GM12875 (cell line): Measurements from ENCODE around the gene LRP3.

ENCODE experiments used
- H3K4me3 ChIP-seq: one replicate; pipeline ENCODE4 v1.5.1; 2011; ENCODE audit warnings: low read depth, low read length, control low read depth
- CTCF ChIP-seq: IDR thresholded peaks from 2 replicates; pipeline ENCODE4 v1.5.1; 2011; ENCODE audit warnings: low read depth, mild to moderate bottlenecking, control low read depth, inconsistent platforms, low read length, moderate library complexity, borderline replicate concordance; ENCODE audit not compliant: insufficient read depth

The LRP3 gene

GRCh38 chr19:33229962-33230361, 35.8 kb downstream of the LRP3 start:
- no peak overlapping the region for H3K4me3 ChIP-seq
- TF ChIP-seq CTCF, result no peak

GRCh38 chr19:33231511-33231910, 37.4 kb downstream of the LRP3 start:
- H3K4me3 ChIP-seq, result no peak overlapping the region
- TF ChIP-seq CTCF, result no peak

GRCh38 chr19:33232656-33233055, 38.5 kb downstream of the LRP3 start:
- no peak overlapping the region for H3K4me3 ChIP-seq
- no peak for TF ChIP-seq CTCF

- TF ChIP-seq CTCF, result no peak
- no peak overlapping the region for H3K4me3 ChIP-seq
These were observed 39.1 kb downstream of the LRP3 start for GRCh38 chr19:33233056-33233873.

GRCh38 chr19:33234092-33234491, 40.0 kb downstream of the LRP3 start:
- no peak for TF ChIP-seq CTCF

GRCh38 chr19:33234736-33235135, 40.6 kb downstream of the LRP3 start:
- no peak overlapping the region for H3K4me3 ChIP-seq
- TF ChIP-seq CTCF, result no peak

More at GRCh38 chr19:33234092-33234491, 40.0 kb downstream of the LRP3 start:
- no peak overlapping the region for H3K4me3 ChIP-seq

GRCh38 chr19:33235269-33235995, 41.3 kb downstream of the LRP3 start:
- TF ChIP-seq CTCF, result peak; percentile 84
- H3K4me3 ChIP-seq, result peak overlapping the region; percentile 19
